ENCODE results near the gene LURAP1L.

The LURAP1L gene

GRCh38 chr9:12818431-12819000 lies 43.7 kb downstream of the LURAP1L start:
- H3K9me3 ChIP-seq (ENCODE audit: control insufficient read depth in 5 of 5, low read length in 5 of 5) = no peaks in the 10 kb centered on the region
- H3K4me1 ChIP-seq (ENCODE audit: control insufficient read depth in 5 of 5, insufficient read depth in 5 of 5, low read length in 5 of 5) = peaks cover 4 to 34% (median 26%) of the 10 kb centered on the region in 5 donors
- H3K27me3 ChIP-seq (ENCODE audit: control insufficient read depth in 5 of 5, insufficient read depth in 4 of 5, low read length in 5 of 5) = no peaks in the 10 kb centered on the region
- peak overlapping the region in 1 of 5 donors; percentile 1 for H3K9ac ChIP-seq (ENCODE audit: low read length in 5 of 5)
- H3K36me3 ChIP-seq (ENCODE audit: control insufficient read depth in 5 of 5, insufficient read depth in 5 of 5, low read length in 5 of 5) = peaks cover 0 to 10% (median 4%) of the 10 kb centered on the region in 5 donors
- peak overlapping the region; percentile 15 for H3K27ac ChIP-seq (ENCODE audit: low read depth, low read length)
- H3K4me3 ChIP-seq (ENCODE audit: low read depth in 1 of 5, low read length in 5 of 5) = no peak overlapping the region

DNA sequence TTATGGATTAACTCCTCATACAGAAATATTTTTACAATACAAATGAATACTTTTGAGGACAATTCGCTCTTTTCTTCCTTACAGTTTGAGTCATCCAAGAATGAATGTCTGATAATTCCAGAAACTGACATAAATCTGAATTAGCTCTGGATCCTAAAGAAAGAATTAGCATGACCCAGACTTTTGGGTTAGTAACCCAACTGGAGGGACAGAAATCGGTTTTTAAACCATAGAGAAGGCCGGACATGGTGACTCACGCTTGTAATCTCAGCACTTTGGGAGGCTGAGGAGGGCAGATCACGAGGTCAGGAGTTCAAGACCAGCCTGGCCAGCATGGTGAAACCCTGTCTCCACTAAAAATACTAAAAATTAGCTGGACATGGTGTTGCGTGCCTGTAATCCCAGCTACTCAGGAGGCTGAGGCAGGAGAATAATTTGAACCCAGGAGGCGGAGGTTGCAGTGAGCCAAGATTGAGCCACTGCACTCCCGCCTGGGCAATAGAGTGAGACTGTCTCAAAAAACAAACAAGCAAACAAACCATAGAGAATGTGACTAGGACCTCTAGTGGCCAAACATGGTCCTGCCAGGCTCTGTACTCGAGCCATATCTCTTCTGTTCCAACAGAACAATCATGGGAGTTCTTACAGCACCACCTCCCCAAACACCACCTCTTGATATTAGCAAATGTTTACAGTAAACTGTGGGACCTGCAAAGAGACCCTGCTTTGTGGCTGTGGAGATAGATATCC lies 44.8 kb downstream of the LURAP1L start:
- Histone ChIP-seq H3K9ac (ENCODE audit: low read length in 5 of 5) (no peak overlapping the region), H3K27ac (ENCODE audit: low read depth, low read length) (peak overlapping the region; percentile 15), H3K4me1 (ENCODE audit: control insufficient read depth in 5 of 5, insufficient read depth in 5 of 5, low read length in 5 of 5) (peaks cover 1 to 27% (median 18%) of the 10 kb centered on the region in 5 donors)

DNA sequence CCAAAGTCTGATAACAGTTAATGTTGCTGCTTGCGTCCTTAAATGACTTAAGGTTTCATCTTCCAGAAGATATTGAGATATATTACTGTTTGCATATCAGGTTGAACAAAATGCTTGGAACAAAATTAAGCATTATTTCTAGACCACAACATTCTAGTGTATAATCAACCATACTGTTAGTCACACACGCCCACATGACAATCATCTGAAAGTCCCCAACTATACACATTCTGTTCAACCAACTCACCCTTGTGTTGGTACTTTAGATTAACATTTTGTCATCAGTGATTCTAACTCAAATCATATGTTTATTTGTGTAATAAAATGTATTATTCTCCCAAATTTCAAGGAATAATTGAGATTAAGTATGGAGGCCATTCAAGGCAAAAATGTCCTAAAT lies 47.3 kb downstream of the LURAP1L start:
- H3K9me3 ChIP-seq (ENCODE audit: control insufficient read depth in 5 of 5, low read length in 5 of 5) = no peaks in the 10 kb centered on the region
- H3K27ac ChIP-seq (ENCODE audit: low read depth, low read length) = no peak overlapping the region
- no peaks in the 10 kb centered on the region for H3K27me3 ChIP-seq (ENCODE audit: control insufficient read depth in 5 of 5, insufficient read depth in 4 of 5, low read length in 5 of 5)
- peaks cover 1 to 17% (median 11%) of the 10 kb centered on the region in 5 donors for H3K4me1 ChIP-seq (ENCODE audit: control insufficient read depth in 5 of 5, insufficient read depth in 5 of 5, low read length in 5 of 5)
- H3K36me3 ChIP-seq (ENCODE audit: control insufficient read depth in 5 of 5, insufficient read depth in 5 of 5, low read length in 5 of 5) = peaks cover 0 to 10% (median 4%) of the 10 kb centered on the region in 5 donors
- H3K9ac ChIP-seq (ENCODE audit: low read length in 5 of 5) = no peak overlapping the region
- H3K4me3 ChIP-seq (ENCODE audit: low read depth in 1 of 5, low read length in 5 of 5) = no peak overlapping the region

More for the DNA sequence above, 44.8 kb downstream of the LURAP1L start:
- Histone ChIP-seq H3K4me3 (ENCODE audit: low read depth in 1 of 5, low read length in 5 of 5) (no peak overlapping the region), H3K9me3 (ENCODE audit: control insufficient read depth in 5 of 5, low read length in 5 of 5) (no peaks in the 10 kb centered on the region), H3K36me3 (ENCODE audit: control insufficient read depth in 5 of 5, insufficient read depth in 5 of 5, low read length in 5 of 5) (peaks cover 0 to 10% (median 4%) of the 10 kb centered on the region in 5 donors), H3K27me3 (ENCODE audit: control insufficient read depth in 5 of 5, insufficient read depth in 4 of 5, low read length in 5 of 5) (no peaks in the 10 kb centered on the region)

GRCh38 chr9:12826924-12827565 lies 52.2 kb downstream of the LURAP1L start:
- Histone ChIP-seq H3K4me3 (ENCODE audit: low read depth in 1 of 5, low read length in 5 of 5) (no peak overlapping the region), H3K27me3 (ENCODE audit: control insufficient read depth in 5 of 5, insufficient read depth in 4 of 5, low read length in 5 of 5) (no peaks in the 10 kb centered on the region), H3K36me3 (ENCODE audit: control insufficient read depth in 5 of 5, insufficient read depth in 5 of 5, low read length in 5 of 5) (peaks cover 0 to 5% (median 2%) of the 10 kb centered on the region in 5 donors), H3K9me3 (ENCODE audit: control insufficient read depth in 5 of 5, low read length in 5 of 5) (no peaks in the 10 kb centered on the region), H3K4me1 (ENCODE audit: control insufficient read depth in 5 of 5, insufficient read depth in 5 of 5, low read length in 5 of 5) (no peaks in the 10 kb centered on the region), H3K27ac (ENCODE audit: low read depth, low read length) (no peak overlapping the region), H3K9ac (ENCODE audit: low read length in 5 of 5) (no peak overlapping the region)

DNA sequence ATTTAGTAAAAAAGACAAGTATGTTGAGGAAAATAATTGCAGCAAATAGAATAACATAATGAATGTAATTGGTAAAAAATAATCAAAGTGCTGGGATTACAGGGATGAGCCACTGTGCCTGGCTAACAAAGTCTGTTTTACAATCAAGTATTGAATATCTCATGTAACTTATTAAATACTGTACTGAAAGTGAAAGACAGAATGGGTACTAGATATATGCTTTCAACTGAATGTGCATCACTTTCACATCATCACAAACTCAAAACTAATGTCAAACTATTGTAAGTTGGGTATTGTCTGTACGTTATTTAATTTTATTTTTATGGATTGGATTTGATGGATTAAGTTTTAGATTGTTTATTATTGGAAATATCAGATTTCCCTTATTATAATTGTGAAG lies 58.9 kb downstream of the LURAP1L start:
- H3K36me3 ChIP-seq (ENCODE audit: control insufficient read depth in 5 of 5, insufficient read depth in 5 of 5, low read length in 5 of 5) = no peaks in the 10 kb centered on the region
- no peaks in the 10 kb centered on the region for H3K4me1 ChIP-seq (ENCODE audit: control insufficient read depth in 5 of 5, insufficient read depth in 5 of 5, low read length in 5 of 5)
- no peak overlapping the region for H3K4me3 ChIP-seq (ENCODE audit: low read depth in 1 of 5, low read length in 5 of 5)
- no peak overlapping the region for H3K9ac ChIP-seq (ENCODE audit: low read length in 5 of 5)
- no peak overlapping the region for H3K27ac ChIP-seq (ENCODE audit: low read depth, low read length)
- H3K27me3 ChIP-seq (ENCODE audit: control insufficient read depth in 5 of 5, insufficient read depth in 4 of 5, low read length in 5 of 5) = no peaks in the 10 kb centered on the region
- H3K9me3 ChIP-seq (ENCODE audit: control insufficient read depth in 5 of 5, low read length in 5 of 5) = peaks cover 0 to 8% (median 3%) of the 10 kb centered on the region in 5 donors

DNA sequence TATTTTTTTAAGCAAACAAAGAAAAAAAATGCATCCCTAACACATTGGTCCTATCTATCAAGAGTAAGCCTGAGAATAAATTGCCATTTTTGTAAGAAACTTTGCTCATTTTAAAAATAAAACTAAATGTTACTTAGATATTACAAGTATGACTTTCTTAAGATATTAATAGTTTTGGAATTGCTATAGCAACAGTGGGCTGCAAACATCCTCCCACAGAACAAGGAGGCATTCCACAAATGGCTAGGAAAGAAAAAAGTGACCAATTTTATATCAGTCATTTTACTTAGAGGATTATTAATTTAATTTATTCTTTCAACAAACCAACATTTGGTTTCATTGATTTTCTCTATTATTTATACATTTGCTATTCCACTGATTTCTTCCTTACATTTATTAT lies 63.7 kb downstream of the LURAP1L start:
- no peak overlapping the region for H3K4me3 ChIP-seq (ENCODE audit: low read depth in 1 of 5, low read length in 5 of 5)
- no peak overlapping the region for H3K9ac ChIP-seq (ENCODE audit: low read length in 5 of 5)
- H3K4me1 ChIP-seq (ENCODE audit: control insufficient read depth in 5 of 5, insufficient read depth in 5 of 5, low read length in 5 of 5) = no peaks in the 10 kb centered on the region
- no peaks in the 10 kb centered on the region for H3K27me3 ChIP-seq (ENCODE audit: control insufficient read depth in 5 of 5, insufficient read depth in 4 of 5, low read length in 5 of 5)
- no peaks in the 10 kb centered on the region for H3K36me3 ChIP-seq (ENCODE audit: control insufficient read depth in 5 of 5, insufficient read depth in 5 of 5, low read length in 5 of 5)
- H3K27ac ChIP-seq (ENCODE audit: low read depth, low read length) = no peak overlapping the region
- H3K9me3 ChIP-seq (ENCODE audit: control insufficient read depth in 5 of 5, low read length in 5 of 5) = peaks cover 0 to 8% (median 3%) of the 10 kb centered on the region in 5 donors

DNA sequence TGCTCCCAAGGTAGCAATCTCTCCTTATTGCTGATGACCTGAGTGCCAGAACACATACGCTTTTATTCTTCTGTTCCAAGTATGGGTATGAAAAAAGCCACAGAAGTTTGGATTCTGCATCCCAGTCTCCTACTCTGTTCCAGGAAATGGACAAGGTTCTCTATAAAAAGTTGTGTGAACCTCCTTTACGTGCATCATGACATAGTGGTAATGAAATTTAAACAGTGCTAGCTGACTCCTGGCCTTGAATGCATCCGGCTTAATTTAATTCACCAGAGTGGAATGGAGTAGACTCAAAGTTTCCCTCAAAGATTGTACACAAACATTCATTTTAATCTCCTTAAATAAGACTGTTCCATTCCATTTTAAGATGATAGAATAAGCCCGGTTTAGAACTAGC lies 68.9 kb downstream of the LURAP1L start:
- H3K27me3 ChIP-seq (ENCODE audit: control insufficient read depth in 5 of 5, insufficient read depth in 4 of 5, low read length in 5 of 5) = no peaks in the 10 kb centered on the region
- H3K36me3 ChIP-seq (ENCODE audit: control insufficient read depth in 5 of 5, insufficient read depth in 5 of 5, low read length in 5 of 5) = no peaks in the 10 kb centered on the region
- no peak overlapping the region for H3K4me3 ChIP-seq (ENCODE audit: low read depth in 1 of 5, low read length in 5 of 5)
- H3K27ac ChIP-seq (ENCODE audit: low read depth, low read length) = no peak overlapping the region
- H3K9me3 ChIP-seq (ENCODE audit: control insufficient read depth in 5 of 5, low read length in 5 of 5) = no peaks in the 10 kb centered on the region
- H3K4me1 ChIP-seq (ENCODE audit: control insufficient read depth in 5 of 5, insufficient read depth in 5 of 5, low read length in 5 of 5) = no peaks in the 10 kb centered on the region
- no peak overlapping the region for H3K9ac ChIP-seq (ENCODE audit: low read length in 5 of 5)

DNA sequence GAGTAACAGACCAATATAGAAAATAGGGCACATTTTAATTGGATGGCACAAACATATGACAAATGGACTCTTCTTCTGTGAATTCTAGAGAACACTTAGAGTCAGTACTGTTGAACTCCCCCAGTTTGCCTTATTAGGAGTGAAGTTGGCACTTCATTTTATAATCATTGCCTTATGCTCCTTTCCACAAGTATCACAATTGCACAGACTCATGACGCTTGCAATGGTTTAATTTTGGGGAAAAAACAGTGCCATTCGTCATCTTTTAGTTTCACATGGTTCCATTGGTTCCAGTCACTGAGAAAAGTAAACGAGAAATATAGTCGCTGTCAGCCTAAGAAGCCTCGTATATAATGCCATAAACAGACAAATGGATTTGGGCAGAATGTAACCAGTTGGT lies 71.2 kb downstream of the LURAP1L start:
- no peaks in the 10 kb centered on the region for H3K9me3 ChIP-seq (ENCODE audit: control insufficient read depth in 5 of 5, low read length in 5 of 5)
- H3K9ac ChIP-seq (ENCODE audit: low read length in 5 of 5) = no peak overlapping the region
- no peak overlapping the region for H3K4me3 ChIP-seq (ENCODE audit: low read depth in 1 of 5, low read length in 5 of 5)
- H3K4me1 ChIP-seq (ENCODE audit: control insufficient read depth in 5 of 5, insufficient read depth in 5 of 5, low read length in 5 of 5) = no peaks in the 10 kb centered on the region
- H3K27ac ChIP-seq (ENCODE audit: low read depth, low read length) = no peak overlapping the region
- no peaks in the 10 kb centered on the region for H3K36me3 ChIP-seq (ENCODE audit: control insufficient read depth in 5 of 5, insufficient read depth in 5 of 5, low read length in 5 of 5)
- H3K27me3 ChIP-seq (ENCODE audit: control insufficient read depth in 5 of 5, insufficient read depth in 4 of 5, low read length in 5 of 5) = no peaks in the 10 kb centered on the region

GRCh38 chr9:12847561-12847960 lies 72.7 kb downstream of the LURAP1L start:
- Histone ChIP-seq H3K36me3 (ENCODE audit: control insufficient read depth in 5 of 5, insufficient read depth in 5 of 5, low read length in 5 of 5) (no peaks in the 10 kb centered on the region), H3K9ac (ENCODE audit: low read length in 5 of 5) (no peak overlapping the region), H3K27ac (ENCODE audit: low read depth, low read length) (no peak overlapping the region), H3K9me3 (ENCODE audit: control insufficient read depth in 5 of 5, low read length in 5 of 5) (no peaks in the 10 kb centered on the region), H3K4me1 (ENCODE audit: control insufficient read depth in 5 of 5, insufficient read depth in 5 of 5, low read length in 5 of 5) (peaks cover 0 to 4% (median 0%) of the 10 kb centered on the region in 5 donors), H3K27me3 (ENCODE audit: control insufficient read depth in 5 of 5, insufficient read depth in 4 of 5, low read length in 5 of 5) (no peaks in the 10 kb centered on the region), H3K4me3 (ENCODE audit: low read depth in 1 of 5, low read length in 5 of 5) (no peak overlapping the region)

GRCh38 chr9:12849486-12850003 lies 74.7 kb downstream of the LURAP1L start:
- Histone ChIP-seq H3K27me3 (ENCODE audit: control insufficient read depth in 5 of 5, insufficient read depth in 4 of 5, low read length in 5 of 5) (no peaks in the 10 kb centered on the region), H3K4me3 (ENCODE audit: low read depth in 1 of 5, low read length in 5 of 5) (no peak overlapping the region), H3K9me3 (ENCODE audit: control insufficient read depth in 5 of 5, low read length in 5 of 5) (no peaks in the 10 kb centered on the region), H3K36me3 (ENCODE audit: control insufficient read depth in 5 of 5, insufficient read depth in 5 of 5, low read length in 5 of 5) (no peaks in the 10 kb centered on the region), H3K9ac (ENCODE audit: low read length in 5 of 5) (no peak overlapping the region), H3K27ac (ENCODE audit: low read depth, low read length) (no peak overlapping the region), H3K4me1 (ENCODE audit: control insufficient read depth in 5 of 5, insufficient read depth in 5 of 5, low read length in 5 of 5) (peaks cover 0 to 8% (median 3%) of the 10 kb centered on the region in 5 donors)

All from subcutaneous abdominal adipose tissue (tissue), 5 donors.